Naive B cell (primary cell): ENCODE measurements around the gene MTMR11. TPM values are rescaled to one million over a fixed set of nuclear protein-coding genes. Genes with fewer than 3 reads are reported as not detected.
A peak's percentile ranks its signal among the peaks of the same experiment; 100 is the strongest.
"Not testable (repeated sequence)": the region's sequence is repeated elsewhere in the genome, so short reads cannot be mapped to it uniquely, and the experiment has no call there.

Experiments
- ATAC-seq, 2 donors: fragments of 150-1000 bp; cut with Tn5 transposase; 2 replicates each; pipeline ENCODE4 v1.10.0; 2021; ENCODE audit warnings: low read depth in 2 of 2, mild to moderate bottlenecking in 2 of 2, moderate library complexity in 2 of 2
- DNase-seq: peaks from one replicate; pipeline ENCODE4 v3.0.0; 2022
- H3K27ac Mint-ChIP-seq, 6 donors: one replicate each; pipeline ENCODE4 v1.8.0; 2020 to 2022; ENCODE audit warnings: mild to moderate bottlenecking in 6 of 6, mixed read lengths in 6 of 6, moderate library complexity in 5 of 6, inconsistent platforms in 2 of 6
- H3K27me3 Mint-ChIP-seq, 3 donors: one replicate each; pipeline ENCODE4 v1.8.0; 2021 to 2022; ENCODE audit warnings: mixed read lengths in 3 of 3, mild to moderate bottlenecking in 1 of 3
- H3K36me3 Mint-ChIP-seq, 2 donors: one replicate each; pipeline ENCODE4 v1.8.0; 2020 to 2022; ENCODE audit warnings: mixed read lengths in 2 of 2, inconsistent platforms in 1 of 2, mild to moderate bottlenecking in 1 of 2
- H3K4me1 Mint-ChIP-seq, 3 donors: one replicate each; pipeline ENCODE4 v1.8.0; 2020 to 2022; ENCODE audit warnings: mixed read lengths in 3 of 3, inconsistent platforms in 1 of 3, mild to moderate bottlenecking in 1 of 3, moderate library complexity in 1 of 3
- H3K4me3 Mint-ChIP-seq, 8 donors: one replicate each; pipeline ENCODE4 v1.8.0; 2020 to 2022; ENCODE audit warnings: mild to moderate bottlenecking in 8 of 8, mixed read lengths in 8 of 8, moderate library complexity in 8 of 8, inconsistent platforms in 2 of 8
- H3K9me3 Mint-ChIP-seq, 7 donors: one replicate each; pipeline ENCODE4 v1.8.0; 2020 to 2022; ENCODE audit warnings: mixed read lengths in 7 of 7, mild to moderate bottlenecking in 5 of 7, inconsistent platforms in 2 of 7, moderate library complexity in 1 of 7
- polyA plus RNA-seq, 6 donors: library from polyadenylated mRNA; unstranded; fragments of 300-500 nt; fragmentation: Illumina TruSeq; gene quantifications; one replicate each; pipeline ENCODE4 v1.2.3, GENCODE V29; 2021; ENCODE audit warnings: low read depth in 6 of 6

Gene MTMR11
- polyA plus RNA-seq, 6 donors from 2014 or later, result 0.45 TPM; not detected in 5

DNA sequence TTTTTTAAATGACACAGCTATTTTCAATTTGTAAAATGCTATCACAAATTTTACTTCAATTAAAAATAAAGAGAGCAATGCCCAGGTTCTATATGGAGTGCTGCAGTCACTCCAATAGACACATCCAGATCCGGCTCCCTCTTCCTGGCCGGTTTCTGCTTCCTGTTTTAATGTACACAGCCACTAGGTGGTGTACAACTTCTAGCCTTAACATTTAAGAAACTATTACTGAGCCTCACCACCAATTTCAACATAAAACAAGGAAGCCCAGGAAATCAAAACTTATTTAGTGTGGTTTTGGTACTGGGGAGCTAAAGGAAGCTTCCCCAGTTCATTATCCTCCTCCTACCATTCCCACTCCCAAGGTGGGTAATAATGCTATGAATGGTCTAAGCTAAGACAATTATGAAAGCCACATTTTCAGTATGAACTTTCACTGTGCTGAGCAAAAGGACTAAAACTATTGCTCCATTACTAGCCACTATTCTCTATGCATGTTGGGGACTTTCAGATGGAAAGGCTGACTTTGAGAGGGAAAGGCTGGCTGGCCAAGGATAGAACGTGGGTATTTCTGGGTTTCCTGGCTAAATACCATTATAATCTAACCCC is 25.5 kb upstream of the MTMR11 start:
- H3K9me3 Mint-ChIP-seq, result peaks cover 0 to 6% (median 2%) of the 10 kb centered on the region in 7 donors
- peaks cover 0 to 10% (median 0%) of the 10 kb centered on the region in 3 donors for H3K4me1 Mint-ChIP-seq
- H3K27ac Mint-ChIP-seq, result no peak overlapping the region
- peaks cover 0 to 8% of the 10 kb centered on the region in 2 donors for H3K36me3 Mint-ChIP-seq
- DNase-seq (peak; percentile 59), ATAC-seq (peak; percentile 50 to 81)
- no peak overlapping the region for H3K4me3 Mint-ChIP-seq
- peaks cover 5 to 43% (median 29%) of the 10 kb centered on the region in 3 donors for H3K27me3 Mint-ChIP-seq

DNA sequence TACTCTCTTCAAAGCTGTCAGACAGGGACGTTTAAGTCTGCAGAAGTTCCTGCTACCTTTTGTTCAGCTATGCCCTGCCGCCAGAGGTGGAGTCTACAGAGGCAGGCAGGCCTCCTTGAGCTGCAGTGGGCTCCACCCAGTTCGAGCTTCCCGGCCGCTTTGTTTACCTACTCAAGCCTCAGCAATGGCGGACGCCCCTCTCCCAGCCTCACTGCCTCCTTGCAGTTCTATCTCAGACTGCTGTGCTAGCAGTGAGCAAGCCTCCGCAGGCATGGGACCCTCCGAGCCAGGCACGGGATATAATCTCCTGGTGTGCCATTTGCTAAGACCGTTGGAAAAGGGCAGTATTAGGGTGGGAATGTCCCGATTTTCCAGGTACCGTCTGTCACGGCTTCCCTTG is 20.9 kb upstream of the MTMR11 start:
- ATAC-seq, DNase-seq, H3K4me3 Mint-ChIP-seq, H3K27ac Mint-ChIP-seq, H3K36me3 Mint-ChIP-seq, H3K4me1 Mint-ChIP-seq, H3K9me3 Mint-ChIP-seq: not testable (repeated sequence)
- H3K27me3 Mint-ChIP-seq, result peaks cover 6 to 63% (median 21%) of the 10 kb centered on the region in 3 donors

GRCh38 chr1:149949911-149950310 is 13.2 kb upstream of the MTMR11 start:
- DNase-seq (no peak), ATAC-seq (no peak)
- Mint-ChIP-seq H3K4me1 (no peaks in the 10 kb centered on the region), H3K4me3 (no peak overlapping the region), H3K36me3 (peaks cover 0 to 3% of the 10 kb centered on the region in 2 donors), H3K27ac (peak overlapping the region in 2 of 6 donors; percentile 13 to 40), H3K27me3 (peaks cover 4 to 19% (median 11%) of the 10 kb centered on the region in 3 donors), H3K9me3 (peaks cover 0 to 5% (median 0%) of the 10 kb centered on the region in 7 donors)

DNA sequence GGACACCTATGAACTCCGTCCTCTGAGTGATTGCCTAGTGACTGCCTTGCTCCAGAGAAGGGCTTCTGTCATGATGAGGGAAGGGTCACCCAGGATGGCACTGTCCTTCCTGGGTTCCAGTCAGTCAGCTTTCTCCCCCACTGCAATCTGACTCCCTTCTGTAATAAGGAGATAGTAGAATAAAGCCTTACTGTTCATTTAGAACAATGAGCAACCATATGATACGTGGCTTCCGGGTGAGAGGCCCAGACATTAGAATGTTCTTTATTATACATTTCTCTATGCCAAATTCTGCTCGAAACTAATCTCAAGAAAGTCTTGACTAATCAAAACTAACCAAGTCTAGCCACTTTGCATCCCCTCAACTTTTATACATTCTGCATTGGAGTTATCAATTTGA is 8.5 kb upstream of the MTMR11 start:
- Mint-ChIP-seq H3K4me3 (no peak overlapping the region), H3K9me3 (no peaks in the 10 kb centered on the region), H3K27ac (no peak overlapping the region), H3K4me1 (no peaks in the 10 kb centered on the region), H3K36me3 (no peaks in the 10 kb centered on the region), H3K27me3 (peaks cover 5 to 24% (median 22%) of the 10 kb centered on the region in 3 donors)
- ATAC-seq (no peak), DNase-seq (no peak)

GRCh38 chr1:149942885-149943284 is 6.2 kb upstream of the MTMR11 start:
- H3K36me3 Mint-ChIP-seq, result no peaks in the 10 kb centered on the region
- no peaks in the 10 kb centered on the region for H3K9me3 Mint-ChIP-seq
- peaks cover 5 to 25% (median 22%) of the 10 kb centered on the region in 3 donors for H3K27me3 Mint-ChIP-seq
- H3K27ac Mint-ChIP-seq, result no peak overlapping the region
- H3K4me1 Mint-ChIP-seq, result no peaks in the 10 kb centered on the region
- DNase-seq (no peak), ATAC-seq (no peak)
- no peak overlapping the region for H3K4me3 Mint-ChIP-seq

DNA sequence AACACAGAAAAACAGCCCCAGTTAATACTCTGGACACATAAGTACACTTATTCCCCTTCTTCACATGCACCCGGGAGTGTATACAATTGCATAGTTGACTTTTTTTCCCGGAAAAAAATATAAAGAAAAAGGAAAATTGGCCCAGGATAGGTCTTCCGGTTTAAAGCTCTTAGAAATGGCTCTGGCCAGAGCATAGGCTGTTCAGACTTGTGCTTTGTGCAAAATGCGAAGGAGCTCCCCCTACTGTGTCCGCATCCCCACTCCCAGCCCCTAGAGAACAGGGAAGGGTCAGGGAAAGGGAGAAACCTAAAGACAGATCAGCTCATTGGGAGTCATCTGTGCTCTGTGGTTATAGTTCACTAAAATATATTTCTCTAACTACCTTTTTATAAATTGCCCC is 5.5 kb upstream of the MTMR11 start:
- H3K9me3 Mint-ChIP-seq, result no peaks in the 10 kb centered on the region
- H3K27me3 Mint-ChIP-seq, result peaks cover 7 to 32% (median 22%) of the 10 kb centered on the region in 3 donors
- no peaks in the 10 kb centered on the region for H3K36me3 Mint-ChIP-seq
- H3K4me1 Mint-ChIP-seq, result no peaks in the 10 kb centered on the region
- H3K27ac Mint-ChIP-seq, result no peak overlapping the region
- ATAC-seq, result no peak
- DNase-seq, result no peak
- no peak overlapping the region for H3K4me3 Mint-ChIP-seq

DNA sequence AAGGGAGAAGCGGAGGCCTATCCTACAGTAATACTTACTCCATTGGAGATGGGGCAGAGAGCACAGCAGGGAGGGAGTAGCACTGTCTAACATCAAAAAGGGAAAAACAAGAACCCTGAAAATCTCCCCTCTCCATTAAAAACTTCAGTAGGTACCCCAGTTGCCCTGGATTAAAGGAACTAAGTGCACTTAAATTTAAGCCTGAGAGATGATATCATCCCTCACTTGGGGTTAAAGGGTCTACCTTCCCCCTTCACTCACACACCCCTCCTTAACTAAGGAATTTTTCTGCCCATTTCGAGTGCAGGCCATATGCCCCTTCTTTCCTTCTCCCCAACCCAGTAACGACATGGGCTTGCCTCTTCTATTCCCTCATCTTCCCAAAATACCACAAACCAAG is 3.7 kb upstream of the MTMR11 start:
- H3K9me3 Mint-ChIP-seq, result no peaks in the 10 kb centered on the region
- ATAC-seq, result no peak
- no peak for DNase-seq
- H3K27ac Mint-ChIP-seq, result no peak overlapping the region
- H3K36me3 Mint-ChIP-seq, result no peaks in the 10 kb centered on the region
- peaks cover 0 to 3% (median 0%) of the 10 kb centered on the region in 3 donors for H3K4me1 Mint-ChIP-seq
- H3K4me3 Mint-ChIP-seq, result no peak overlapping the region
- H3K27me3 Mint-ChIP-seq, result peaks cover 15 to 48% (median 37%) of the 10 kb centered on the region in 3 donors

DNA sequence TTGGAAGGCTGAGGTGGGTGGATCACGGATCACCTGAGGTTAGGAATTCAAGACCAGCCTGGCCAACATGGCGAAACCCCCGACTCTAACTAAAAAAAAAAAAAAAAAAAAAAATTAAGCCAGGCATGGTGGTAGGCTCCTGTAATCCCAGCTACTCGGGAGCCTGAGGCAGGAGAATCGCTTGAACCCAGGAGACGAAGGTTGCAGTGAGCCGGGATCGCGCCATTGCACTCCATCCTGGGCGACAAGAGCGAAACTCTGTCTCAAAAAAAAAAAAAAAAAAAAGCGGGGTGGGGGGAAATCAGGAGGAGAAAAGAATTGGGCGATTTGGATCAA is 2.0 kb upstream of the MTMR11 start:
- not testable (repeated sequence) for H3K9me3 Mint-ChIP-seq, H3K4me3 Mint-ChIP-seq, H3K27ac Mint-ChIP-seq, DNase-seq, ATAC-seq, H3K36me3 Mint-ChIP-seq, H3K4me1 Mint-ChIP-seq
- H3K27me3 Mint-ChIP-seq, result peaks cover 24 to 43% (median 36%) of the 10 kb centered on the region in 3 donors

GRCh38 chr1:149937759-149938158 is 1.1 kb upstream of the MTMR11 start:
- DNase-seq (no peak), ATAC-seq (no peak)
- H3K27me3 Mint-ChIP-seq, result peaks cover 21 to 42% (median 35%) of the 10 kb centered on the region in 3 donors
- H3K4me3 Mint-ChIP-seq, result peak overlapping the region in 1 of 8 donors; percentile 28
- H3K36me3 Mint-ChIP-seq, result no peaks in the 10 kb centered on the region
- no peaks in the 10 kb centered on the region for H3K9me3 Mint-ChIP-seq
- H3K4me1 Mint-ChIP-seq, result peaks cover 0 to 3% (median 0%) of the 10 kb centered on the region in 3 donors
- peak overlapping the region in 1 of 6 donors; percentile 32 for H3K27ac Mint-ChIP-seq

DNA sequence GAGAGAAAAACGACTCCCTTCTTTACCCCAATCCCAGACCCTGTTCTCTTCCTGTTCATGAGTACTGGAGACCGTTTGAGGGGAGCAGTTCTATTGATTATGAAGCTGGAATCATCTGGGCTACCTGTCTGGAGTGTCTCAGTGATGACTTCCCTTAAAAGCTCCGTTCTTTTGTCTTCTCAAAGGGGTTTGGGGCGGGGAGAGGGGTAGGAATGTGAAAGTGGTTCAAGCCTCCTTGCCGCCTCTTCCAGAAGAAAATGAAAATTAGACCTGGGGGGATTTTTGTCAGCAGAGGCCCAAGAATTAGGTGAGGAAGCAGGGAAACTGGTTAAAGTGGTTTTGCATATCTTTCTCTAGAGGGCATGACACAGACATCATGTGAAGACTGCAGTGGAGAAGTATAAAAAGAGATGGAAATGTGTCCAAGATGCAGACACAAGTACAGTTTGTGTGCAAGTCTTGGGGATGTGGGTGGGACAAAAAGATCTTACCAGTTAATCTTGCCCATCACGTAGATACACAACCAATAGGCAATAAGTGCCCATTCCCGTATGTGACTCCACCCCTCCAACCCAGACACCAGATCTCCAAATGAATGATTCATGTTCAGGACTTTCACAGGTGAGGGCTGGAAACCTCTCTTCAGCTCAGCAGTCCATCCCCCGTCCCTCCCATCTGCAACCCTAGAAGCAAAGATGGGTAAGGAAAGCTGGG is 470 bp upstream of the MTMR11 start:
- Mint-ChIP-seq H3K36me3 (peaks cover under 1 to 3% of the 10 kb centered on the region in 2 donors), H3K27me3 (peaks cover 25 to 45% (median 39%) of the 10 kb centered on the region in 3 donors), H3K4me1 (peaks cover 0 to 4% (median 0%) of the 10 kb centered on the region in 3 donors), H3K27ac (peak overlapping the region in 2 of 6 donors; percentile 32 to 44), H3K9me3 (peaks cover 0 to 2% (median 0%) of the 10 kb centered on the region in 7 donors), H3K4me3 (peak overlapping the region in 1 of 8 donors; percentile 28)
- ATAC-seq, result no peak
- no peak for DNase-seq

DNA sequence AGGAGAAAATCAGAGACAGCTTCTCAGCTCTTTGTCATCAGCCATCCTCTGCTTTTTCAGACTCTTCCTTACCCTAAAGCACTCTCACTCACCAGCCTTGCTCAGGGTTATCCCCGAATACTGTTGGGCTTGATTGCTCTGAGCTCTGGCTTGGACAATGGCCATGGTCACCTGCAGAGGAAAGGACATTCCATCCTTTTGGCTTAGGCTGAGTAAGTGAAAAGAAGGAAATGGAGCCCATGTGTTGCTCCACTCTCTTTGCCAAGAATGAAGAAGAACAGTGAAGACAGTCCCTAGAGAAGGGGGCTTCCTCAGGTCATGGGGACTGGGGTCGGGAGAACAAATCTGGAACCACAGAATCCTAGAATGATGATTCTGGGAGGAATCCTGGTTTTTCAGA is 2.3 kb downstream of the MTMR11 start:
- peak overlapping the region in 1 of 6 donors; percentile 16 for H3K27ac Mint-ChIP-seq
- H3K9me3 Mint-ChIP-seq, result peaks cover 0 to 13% (median 0%) of the 10 kb centered on the region in 7 donors
- ATAC-seq (no peak), DNase-seq (no peak)
- H3K27me3 Mint-ChIP-seq, result peaks cover 37 to 57% (median 57%) of the 10 kb centered on the region in 3 donors
- H3K36me3 Mint-ChIP-seq, result peaks cover 6 to 22% of the 10 kb centered on the region in 2 donors
- no peak overlapping the region for H3K4me3 Mint-ChIP-seq
- peaks cover 0 to 12% (median 0%) of the 10 kb centered on the region in 3 donors for H3K4me1 Mint-ChIP-seq

GRCh38 chr1:149933208-149933607 is 3.5 kb downstream of the MTMR11 start:
- Mint-ChIP-seq H3K36me3 (peaks cover 6 to 22% of the 10 kb centered on the region in 2 donors), H3K4me1 (peaks cover 5 to 16% (median 6%) of the 10 kb centered on the region in 3 donors), H3K27ac (peak overlapping the region in 1 of 6 donors; percentile 33), H3K4me3 (no peak overlapping the region), H3K27me3 (peaks cover 37 to 57% (median 57%) of the 10 kb centered on the region in 3 donors), H3K9me3 (peaks cover 0 to 13% (median 0%) of the 10 kb centered on the region in 7 donors)
- ATAC-seq (no peak), DNase-seq (no peak)

GRCh38 chr1:149932474-149932873 is 4.2 kb downstream of the MTMR11 start:
- Mint-ChIP-seq H3K4me3 (no peak overlapping the region), H3K4me1 (peaks cover 7 to 21% (median 12%) of the 10 kb centered on the region in 3 donors), H3K9me3 (peaks cover 0 to 13% (median 0%) of the 10 kb centered on the region in 7 donors), H3K36me3 (peaks cover 6 to 22% of the 10 kb centered on the region in 2 donors), H3K27me3 (peaks cover 37 to 57% (median 51%) of the 10 kb centered on the region in 3 donors), H3K27ac (no peak overlapping the region)
- DNase-seq (no peak), ATAC-seq (no peak)
